HepG2 (cell line): ENCODE results near the gene PSPH.

Source experiments
- DNMT1 ChIP-seq: sonication (generic); formaldehyde crosslinking; IDR thresholded peaks from 2 replicates; pipeline ENCODE4 v1.5.1; 2020; ENCODE audit warnings: mild to moderate bottlenecking, missing genetic modification reagents
- FOSL1 ChIP-seq: sonication (generic); formaldehyde crosslinking; IDR thresholded peaks from 2 replicates; pipeline ENCODE4 v1.9.0; 2021; ENCODE audit warnings: missing genetic modification reagents, borderline replicate concordance
- IKZF1 ChIP-seq: fragments of 450-650 bp; IDR thresholded peaks from 2 replicates; pipeline ENCODE4 v1.7.1; 2016
- MEIS1 ChIP-seq: sonication (generic); formaldehyde crosslinking; IDR thresholded peaks from 2 replicates; pipeline ENCODE4 v1.9.0; 2021; ENCODE audit warnings: mild to moderate bottlenecking, missing genetic modification reagents, moderate library complexity, borderline replicate concordance
- POLR2AphosphoS5 ChIP-seq: IDR thresholded peaks from 2 replicates; pipeline ENCODE4 v1.6.1; 2012; ENCODE audit warnings: low read depth, low read length
- RELA ChIP-seq: sonication (generic); formaldehyde crosslinking; IDR thresholded peaks from 2 replicates; pipeline ENCODE4 v1.4.0; 2020; ENCODE audit warnings: missing genetic modification reagents
- ZNF589 ChIP-seq: sonication (generic); formaldehyde crosslinking; conservative IDR thresholded peaks from 2 replicates; pipeline ENCODE4 v1.8.0; 2022; ENCODE audit warnings: mild to moderate bottlenecking, moderate library complexity, missing genetic modification reagents
- ZNF672 ChIP-seq: sonication (generic); formaldehyde crosslinking; IDR thresholded peaks from 2 replicates; pipeline ENCODE4 v1.8.1; 2022; ENCODE audit warnings: missing genetic modification reagents
- ZNF782 ChIP-seq: sonication (generic); formaldehyde crosslinking; IDR thresholded peaks from 2 replicates; pipeline ENCODE4 v1.4.0; 2020; ENCODE audit warnings: missing genetic modification reagents, mild to moderate bottlenecking, borderline replicate concordance

DNA sequence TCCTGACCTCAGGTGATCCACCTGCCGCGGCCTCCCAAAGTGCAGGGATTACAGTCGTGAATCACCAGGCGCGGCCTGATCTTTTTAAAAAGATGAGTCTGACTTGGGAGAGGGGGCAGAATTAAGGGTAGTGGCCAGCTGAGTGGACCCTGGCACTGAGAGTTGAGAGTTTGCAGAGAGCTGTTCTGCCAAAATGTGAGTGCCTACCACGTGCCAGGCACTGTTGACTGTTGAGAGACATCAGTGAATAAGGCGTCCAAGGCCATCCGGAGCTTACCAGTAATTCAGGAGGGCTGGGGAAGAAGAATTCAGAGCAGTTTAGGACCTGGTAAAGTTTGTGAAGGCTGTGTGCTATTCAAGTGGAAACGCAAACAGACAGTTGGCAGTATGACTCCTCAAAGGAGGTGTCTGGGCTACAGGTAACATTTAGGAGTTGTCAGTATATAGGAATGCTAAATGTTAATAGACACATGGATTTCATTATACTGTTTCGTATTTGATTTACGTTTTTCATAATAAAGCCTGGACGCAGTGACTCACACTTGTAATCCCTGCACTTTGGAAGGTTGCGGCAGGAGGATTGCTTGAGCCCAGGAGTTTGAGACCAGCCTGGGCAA, 85.3 kb downstream of the PSPH start:
- TF ChIP-seq MEIS1 (CRISPR knock-in tag): no peak
- no peak for TF ChIP-seq RELA (CRISPR knock-in tag)
- no peak for TF ChIP-seq FOSL1
- TF ChIP-seq ZNF672: no peak
- no peak for TF ChIP-seq IKZF1
- TF ChIP-seq DNMT1 (CRISPR knock-in tag): no peak
- TF ChIP-seq ZNF589 (CRISPR knock-in tag): no peak
- no peak for TF ChIP-seq POLR2AphosphoS5
- no peak for TF ChIP-seq ZNF782 (CRISPR knock-in tag)
